Measurements from ENCODE around the gene CAMK1D.

CAMK1D gene

GRCh38 chr10:12481924-12482323, 132.6 kb downstream of the CAMK1D start:
- Histone ChIP-seq H3K27me3 (ENCODE audit: insufficient read depth, low read length) (no peaks in the 10 kb centered on the region), H3K4me3 (ENCODE audit: low read depth, low read length) (no peak overlapping the region), H2AFZ (ENCODE audit: low read length, unreplicated experiment) (no peak overlapping the region), H3K79me2 (ENCODE audit: control insufficient read depth, insufficient read depth, low read length, unreplicated experiment) (no peaks in the 10 kb centered on the region), H3K27ac (ENCODE audit: low read depth, low read length) (no peak overlapping the region), H3K36me3 (ENCODE audit: insufficient read depth, low read length) (no peaks in the 10 kb centered on the region), H3K4me1 (ENCODE audit: control insufficient read depth, insufficient read depth, low read length, unreplicated experiment) (no peaks in the 10 kb centered on the region)

GRCh38 chr10:12482587-12482986, 133.2 kb downstream of the CAMK1D start:
- no peaks in the 10 kb centered on the region for H3K4me1 ChIP-seq (ENCODE audit: control insufficient read depth, insufficient read depth, low read length, unreplicated experiment)
- no peaks in the 10 kb centered on the region for H3K27me3 ChIP-seq (ENCODE audit: insufficient read depth, low read length)
- H3K36me3 ChIP-seq (ENCODE audit: insufficient read depth, low read length), result no peaks in the 10 kb centered on the region
- H3K27ac ChIP-seq (ENCODE audit: low read depth, low read length), result no peak overlapping the region
- no peak overlapping the region for H3K4me3 ChIP-seq (ENCODE audit: low read depth, low read length)
- H3K79me2 ChIP-seq (ENCODE audit: control insufficient read depth, insufficient read depth, low read length, unreplicated experiment), result no peaks in the 10 kb centered on the region
- no peak overlapping the region for H2AFZ ChIP-seq (ENCODE audit: low read length, unreplicated experiment)

- Histone ChIP-seq H3K4me3 (ENCODE audit: low read depth, low read length) (no peak overlapping the region), H3K79me2 (ENCODE audit: control insufficient read depth, insufficient read depth, low read length, unreplicated experiment) (no peaks in the 10 kb centered on the region), H2AFZ (ENCODE audit: low read length, unreplicated experiment) (no peak overlapping the region), H3K36me3 (ENCODE audit: insufficient read depth, low read length) (no peaks in the 10 kb centered on the region), H3K27me3 (ENCODE audit: insufficient read depth, low read length) (no peaks in the 10 kb centered on the region), H3K27ac (ENCODE audit: low read depth, low read length) (no peak overlapping the region), H3K4me1 (ENCODE audit: control insufficient read depth, insufficient read depth, low read length, unreplicated experiment) (no peaks in the 10 kb centered on the region)
These were observed 134.9 kb downstream of the CAMK1D start for GRCh38 chr10:12484002-12484918.

GRCh38 chr10:12484941-12485805, 135.8 kb downstream of the CAMK1D start:
- Histone ChIP-seq H3K36me3 (ENCODE audit: insufficient read depth, low read length) (no peaks in the 10 kb centered on the region), H2AFZ (ENCODE audit: low read length, unreplicated experiment) (no peak overlapping the region), H3K27me3 (ENCODE audit: insufficient read depth, low read length) (no peaks in the 10 kb centered on the region), H3K27ac (ENCODE audit: low read depth, low read length) (no peak overlapping the region), H3K4me3 (ENCODE audit: low read depth, low read length) (no peak overlapping the region), H3K4me1 (ENCODE audit: control insufficient read depth, insufficient read depth, low read length, unreplicated experiment) (no peaks in the 10 kb centered on the region), H3K79me2 (ENCODE audit: control insufficient read depth, insufficient read depth, low read length, unreplicated experiment) (no peaks in the 10 kb centered on the region)

GRCh38 chr10:12487366-12487765, 138.0 kb downstream of the CAMK1D start:
- no peaks in the 10 kb centered on the region for H3K79me2 ChIP-seq (ENCODE audit: control insufficient read depth, insufficient read depth, low read length, unreplicated experiment)
- H3K27ac ChIP-seq (ENCODE audit: low read depth, low read length), result no peak overlapping the region
- no peak overlapping the region for H3K4me3 ChIP-seq (ENCODE audit: low read depth, low read length)
- H2AFZ ChIP-seq (ENCODE audit: low read length, unreplicated experiment), result no peak overlapping the region
- no peaks in the 10 kb centered on the region for H3K36me3 ChIP-seq (ENCODE audit: insufficient read depth, low read length)
- no peaks in the 10 kb centered on the region for H3K27me3 ChIP-seq (ENCODE audit: insufficient read depth, low read length)
- H3K4me1 ChIP-seq (ENCODE audit: control insufficient read depth, insufficient read depth, low read length, unreplicated experiment), result no peaks in the 10 kb centered on the region

- H3K36me3 ChIP-seq (ENCODE audit: insufficient read depth, low read length), result no peaks in the 10 kb centered on the region
- no peak overlapping the region for H2AFZ ChIP-seq (ENCODE audit: low read length, unreplicated experiment)
- no peak overlapping the region for H3K27ac ChIP-seq (ENCODE audit: low read depth, low read length)
- no peak overlapping the region for H3K4me3 ChIP-seq (ENCODE audit: low read depth, low read length)
- no peaks in the 10 kb centered on the region for H3K4me1 ChIP-seq (ENCODE audit: control insufficient read depth, insufficient read depth, low read length, unreplicated experiment)
- no peaks in the 10 kb centered on the region for H3K27me3 ChIP-seq (ENCODE audit: insufficient read depth, low read length)
- no peaks in the 10 kb centered on the region for H3K79me2 ChIP-seq (ENCODE audit: control insufficient read depth, insufficient read depth, low read length, unreplicated experiment)
These were observed 139.3 kb downstream of the CAMK1D start for GRCh38 chr10:12488626-12489025.

- Histone ChIP-seq H3K36me3 (ENCODE audit: insufficient read depth, low read length) (no peaks in the 10 kb centered on the region), H3K27me3 (ENCODE audit: insufficient read depth, low read length) (no peaks in the 10 kb centered on the region), H2AFZ (ENCODE audit: low read length, unreplicated experiment) (no peak overlapping the region), H3K4me3 (ENCODE audit: low read depth, low read length) (no peak overlapping the region), H3K4me1 (ENCODE audit: control insufficient read depth, insufficient read depth, low read length, unreplicated experiment) (no peaks in the 10 kb centered on the region), H3K27ac (ENCODE audit: low read depth, low read length) (no peak overlapping the region), H3K79me2 (ENCODE audit: control insufficient read depth, insufficient read depth, low read length, unreplicated experiment) (no peaks in the 10 kb centered on the region)
These were observed 140.0 kb downstream of the CAMK1D start for GRCh38 chr10:12489357-12489756.

GRCh38 chr10:12489806-12490205, 140.5 kb downstream of the CAMK1D start:
- Histone ChIP-seq H2AFZ (ENCODE audit: low read length, unreplicated experiment) (no peak overlapping the region), H3K27me3 (ENCODE audit: insufficient read depth, low read length) (no peaks in the 10 kb centered on the region), H3K36me3 (ENCODE audit: insufficient read depth, low read length) (no peaks in the 10 kb centered on the region), H3K79me2 (ENCODE audit: control insufficient read depth, insufficient read depth, low read length, unreplicated experiment) (no peaks in the 10 kb centered on the region), H3K4me3 (ENCODE audit: low read depth, low read length) (no peak overlapping the region), H3K27ac (ENCODE audit: low read depth, low read length) (no peak overlapping the region), H3K4me1 (ENCODE audit: control insufficient read depth, insufficient read depth, low read length, unreplicated experiment) (no peaks in the 10 kb centered on the region)

GRCh38 chr10:12490963-12491362, 141.6 kb downstream of the CAMK1D start:
- no peak overlapping the region for H3K27ac ChIP-seq (ENCODE audit: low read depth, low read length)
- no peaks in the 10 kb centered on the region for H3K27me3 ChIP-seq (ENCODE audit: insufficient read depth, low read length)
- H3K79me2 ChIP-seq (ENCODE audit: control insufficient read depth, insufficient read depth, low read length, unreplicated experiment), result no peaks in the 10 kb centered on the region
- no peaks in the 10 kb centered on the region for H3K4me1 ChIP-seq (ENCODE audit: control insufficient read depth, insufficient read depth, low read length, unreplicated experiment)
- no peak overlapping the region for H2AFZ ChIP-seq (ENCODE audit: low read length, unreplicated experiment)
- H3K36me3 ChIP-seq (ENCODE audit: insufficient read depth, low read length), result no peaks in the 10 kb centered on the region
- H3K4me3 ChIP-seq (ENCODE audit: low read depth, low read length), result no peak overlapping the region

- H3K79me2 ChIP-seq (ENCODE audit: control insufficient read depth, insufficient read depth, low read length, unreplicated experiment), result no peaks in the 10 kb centered on the region
- H3K36me3 ChIP-seq (ENCODE audit: insufficient read depth, low read length), result no peaks in the 10 kb centered on the region
- no peaks in the 10 kb centered on the region for H3K27me3 ChIP-seq (ENCODE audit: insufficient read depth, low read length)
- H3K4me3 ChIP-seq (ENCODE audit: low read depth, low read length), result no peak overlapping the region
- no peaks in the 10 kb centered on the region for H3K4me1 ChIP-seq (ENCODE audit: control insufficient read depth, insufficient read depth, low read length, unreplicated experiment)
- no peak overlapping the region for H3K27ac ChIP-seq (ENCODE audit: low read depth, low read length)
- H2AFZ ChIP-seq (ENCODE audit: low read length, unreplicated experiment), result no peak overlapping the region
These were observed 142.1 kb downstream of the CAMK1D start for GRCh38 chr10:12491491-12491890.

Measured in ACC112 (cell line).